Activated T-helper 9 cell treated with anti-CD3 and anti-CD28 coated beads, Interleukin-2, amount 50 U/mL, for 16 hours (primary cell): Measurements from ENCODE around the gene C11orf21.
A peak's percentile ranks its signal among the peaks of the same experiment; 100 is the strongest.
"Not testable (repeated sequence)": the region's sequence is repeated elsewhere in the genome, so short reads cannot be mapped to it uniquely, and the experiment has no call there.

Experiments
- DNase-seq: peaks from one replicate; pipeline ENCODE4 v3.0.0-alpha.2; 2020; ENCODE audit warnings: low read depth

The C11orf21 gene

GRCh38 chr11:2301631-2302305, at the start of gene C11orf21, which contains the start of gene TSPAN32:
TSS of gene C11orf21 (minus strand) at chr11:2301918. CDS start at chr11:2301808, 110 bp downstream.
TSS of gene TSPAN32 (plus strand) at chr11:2302013. CDS start at chr11:2302150, 137 bp downstream.
- peak; percentile 36 for DNase-seq

GRCh38 chr11:2348986-2349385, 47.3 kb upstream of the C11orf21 start:
- DNase-seq, result no peak

- DNase-seq, result no peak
Measured at GRCh38 chr11:2347308-2347830, 45.7 kb upstream of the C11orf21 start.

- no peak for DNase-seq
Measured at GRCh38 chr11:2346586-2347307, 45.0 kb upstream of the C11orf21 start.

GRCh38 chr11:2346014-2346413, 44.3 kb upstream of the C11orf21 start:
- DNase-seq, result no peak

GRCh38 chr11:2345050-2345449, 43.3 kb upstream of the C11orf21 start:
- no peak for DNase-seq

GRCh38 chr11:2343502-2343901, 41.8 kb upstream of the C11orf21 start:
- no peak for DNase-seq

GRCh38 chr11:2342981-2343380, 41.3 kb upstream of the C11orf21 start:
- DNase-seq, result no peak

GRCh38 chr11:2342557-2342956, 40.8 kb upstream of the C11orf21 start:
- DNase-seq, result no peak

GRCh38 chr11:2338760-2339159, 37.0 kb upstream of the C11orf21 start:
- DNase-seq, result not testable (repeated sequence)

GRCh38 chr11:2335286-2335685, 33.6 kb upstream of the C11orf21 start:
- not testable (repeated sequence) for DNase-seq

GRCh38 chr11:2333486-2334205, 31.9 kb upstream of the C11orf21 start:
- DNase-seq, result not testable (repeated sequence)

GRCh38 chr11:2332569-2332968, 30.9 kb upstream of the C11orf21 start:
- DNase-seq, result not testable (repeated sequence)

GRCh38 chr11:2331404-2331803, 29.7 kb upstream of the C11orf21 start:
- no peak for DNase-seq

GRCh38 chr11:2330696-2331095, 29.0 kb upstream of the C11orf21 start:
- DNase-seq, result no peak

GRCh38 chr11:2329551-2329950, 27.8 kb upstream of the C11orf21 start:
- DNase-seq, result no peak

GRCh38 chr11:2328656-2329354, 27.1 kb upstream of the C11orf21 start:
- DNase-seq, result no peak

GRCh38 chr11:2328021-2328420, 26.3 kb upstream of the C11orf21 start:
- DNase-seq, result no peak

GRCh38 chr11:2327032-2327431, 25.3 kb upstream of the C11orf21 start:
- DNase-seq, result no peak

- no peak for DNase-seq
Measured at GRCh38 chr11:2325719-2326118, 24.0 kb upstream of the C11orf21 start.

GRCh38 chr11:2325123-2325522, 23.4 kb upstream of the C11orf21 start:
- no peak for DNase-seq

GRCh38 chr11:2321311-2321683, 19.6 kb upstream of the C11orf21 start:
- no peak for DNase-seq
